HepG2 (cell line): Measurements from ENCODE around the gene SPTBN4. TPM values are rescaled to one million over a fixed set of nuclear protein-coding genes. Genes with fewer than 3 reads are reported as not detected.

Experiments
- AHR ChIP-seq: IDR thresholded peaks from 2 replicates; pipeline ENCODE4 v1.6.1; 2018; ENCODE audit warnings: missing genetic modification reagents, missing compliant biosample characterization
- EED ChIP-seq: sonication (generic); formaldehyde crosslinking; IDR thresholded peaks from 2 replicates; pipeline ENCODE4 v1.5.0; 2020; ENCODE audit warnings: mild to moderate bottlenecking, missing genetic modification reagents
- KLF11 ChIP-seq: IDR thresholded peaks from 2 replicates; pipeline ENCODE4 v1.6.1; 2016; ENCODE audit warnings: missing compliant biosample characterization
- MAZ ChIP-seq, 2 experiments: sonication (generic) in 1 of 2; formaldehyde crosslinking in 1 of 2; IDR thresholded peaks; 2 replicates each; pipeline versions ENCODE4 v1.5.0 to v1.6.1; 2012 to 2020; ENCODE audit warnings: low read depth in 2 of 2, mild to moderate bottlenecking in 2 of 2, borderline replicate concordance in 1 of 2, improper control_type of control experiment in 1 of 2, low read length in 1 of 2, missing genetic modification reagents in 1 of 2, moderate library complexity in 1 of 2
- MEF2D ChIP-seq: sonication (generic); formaldehyde crosslinking; IDR thresholded peaks from 2 replicates; pipeline ENCODE4 v1.5.1; 2020; ENCODE audit warnings: mild to moderate bottlenecking, missing genetic modification reagents
- MEIS1 ChIP-seq: sonication (generic); formaldehyde crosslinking; IDR thresholded peaks from 2 replicates; pipeline ENCODE4 v1.9.0; 2021; ENCODE audit warnings: mild to moderate bottlenecking, missing genetic modification reagents, moderate library complexity, borderline replicate concordance
- MIXL1 ChIP-seq: IDR thresholded peaks from 2 replicates; pipeline ENCODE4 v1.6.1; 2016
- MXD3 ChIP-seq: IDR thresholded peaks from 2 replicates; pipeline ENCODE4 v1.6.1; 2016; ENCODE audit warnings: mild to moderate bottlenecking, missing biosample characterization, missing genetic modification reagents
- PHF21A ChIP-seq: sonication (generic); formaldehyde crosslinking; IDR thresholded peaks from 2 replicates; pipeline ENCODE4 v1.5.0; 2020; ENCODE audit warnings: mild to moderate bottlenecking, missing genetic modification reagents
- SP1 ChIP-seq, 2 experiments: fragments of 450-650 bp in 1 of 2; sonication (generic) in 1 of 2; formaldehyde crosslinking in 1 of 2; IDR thresholded peaks; 2 replicates each; pipeline versions ENCODE4 v1.4.0 to v1.6.1; 2016 to 2020; ENCODE audit warnings: missing genetic modification reagents in 1 of 2
- SUZ12 ChIP-seq: fragments of 150-350 bp; IDR thresholded peaks from 2 replicates; pipeline ENCODE4 v1.6.1; 2014; ENCODE audit warnings: low read depth, low read length
- USF2 ChIP-seq, 2 experiments: sonication (generic) in 1 of 2; formaldehyde crosslinking in 1 of 2; IDR thresholded peaks; 2 replicates each; pipeline versions ENCODE4 v1.5.1 to v1.6.1; 2011 to 2020; ENCODE audit warnings: borderline replicate concordance in 1 of 2, low read depth in 1 of 2, low read length in 1 of 2, mild to moderate bottlenecking in 1 of 2, missing genetic modification reagents in 1 of 2, moderate library complexity in 1 of 2
- ZHX2 ChIP-seq, 2 experiments: sonication (generic) in 1 of 2; formaldehyde crosslinking in 1 of 2; IDR thresholded peaks; 2 replicates each; pipeline versions ENCODE4 v1.6.1 to v1.9.0; 2014 to 2022; ENCODE audit warnings: antibody characterized with exemption in 1 of 2, borderline replicate concordance in 1 of 2, inconsistent platforms in 1 of 2, low read depth in 1 of 2, missing genetic modification reagents in 1 of 2
- ZKSCAN8 ChIP-seq: IDR thresholded peaks from 2 replicates; pipeline ENCODE4 v1.6.1; 2016; ENCODE audit warnings: borderline replicate concordance, missing genetic modification reagents, missing compliant biosample characterization
- ZNF597 ChIP-seq: sonication (generic); formaldehyde crosslinking; IDR thresholded peaks from 2 replicates; pipeline ENCODE4 v1.5.0; 2020; ENCODE audit warnings: missing genetic modification reagents
- ZNF761 ChIP-seq: sonication (generic); formaldehyde crosslinking; conservative IDR thresholded peaks from 2 replicates; pipeline ENCODE4 v1.4.0; 2020; ENCODE audit warnings: mild to moderate bottlenecking, missing genetic modification reagents
- polyA plus RNA-seq, 8 experiments: library from polyadenylated mRNA; depleted of rRNA in 3 of 8; stranded (reverse) in 7 of 8; unstranded in 1 of 8; fragments of >200 nt; fragmentation: Illumina TruSeq in 4 of 8; extraction: Trizol in 4 of 8; gene quantifications; 2 replicates each; pipeline versions ENCODE4 v1.2.1 to v1.2.3, GENCODE V29; 2011 to 2016; ENCODE audit warnings: low read depth in 4 of 8, missing spikeins in 1 of 8, mixed read lengths in 1 of 8; ENCODE audit not compliant: insufficient read depth in 1 of 8
- total RNA-seq, 5 experiments: library from RNA; depleted of rRNA; stranded (reverse); fragments of >200 nt; fragmentation: Illumina TruSeq; extraction: Trizol; gene quantifications; 2 replicates each; pipeline ENCODE4 v1.2.3, GENCODE V29; 2016; ENCODE audit warnings: low read depth in 1 of 5

Gene SPTBN4
- total and polyA plus RNA-seq, 2 of the 13 experiments (the other 11 are each of a cell fraction or from before 2014, with no cell fraction given), result 0.11 TPM

GRCh38 chr19:40420766-40421765 lies 45.7 kb upstream of the SPTBN4 start (continued):
- TF ChIP-seq MIXL1 (CRISPR knock-in tag) (no peak), KLF11 (CRISPR knock-in tag) (no peak; the same call in 1 of the 2 replicates), SUZ12 (no peak), MXD3 (peak; percentile 19; the same call in 1 of the 2 replicates), MAZ (IDR thresholded peaks at IDR 0.05; ENCODE audit: borderline replicate concordance, low read depth, low read length) (0 out of 2 replicates have a peak, but pooled peaks have one; percentile 32), MAZ (CRISPR knock-in tag; IDR thresholded peaks at IDR 0.05; ENCODE audit: low read depth) (peak; percentile 98), AHR (CRISPR knock-in tag) (peak; percentile 15; the same call in 1 of the 2 replicates), PHF21A (CRISPR knock-in tag) (peak; percentile 87), ZKSCAN8 (CRISPR knock-in tag) (0 out of 2 replicates have a peak, but pooled peaks have one; percentile 23), ZHX2 (IDR thresholded peaks at IDR 0.05; ENCODE audit: low read depth) (no peak), ZHX2 (CRISPR knock-in tag; IDR thresholded peaks at IDR 0.05; ENCODE audit: borderline replicate concordance) (0 out of 2 replicates have a peak, but pooled peaks have one; percentile 37), ZNF597 (CRISPR knock-in tag) (no peak), SP1 (IDR thresholded peaks at IDR 0.05) (no peak), SP1 (CRISPR knock-in tag; IDR thresholded peaks at IDR 0.05) (peak; percentile 72; the same call in 1 of the 2 replicates), USF2 (IDR thresholded peaks at IDR 0.05; ENCODE audit: low read depth, low read length) (no peak), USF2 (CRISPR knock-in tag; IDR thresholded peaks at IDR 0.05; ENCODE audit: borderline replicate concordance) (peak; percentile 97), ZNF761 (no peak; the same call in 1 of the 2 replicates), MEF2D (peak; percentile 27; the same call in 1 of the 2 replicates), MEIS1 (CRISPR knock-in tag) (no peak), EED (peak; percentile 49)
